ENCODE data around the gene TJAP1.
"Not testable (repeated sequence)": the region's sequence is repeated elsewhere in the genome, so short reads cannot be mapped to it uniquely, and the experiment has no call there.

TJAP1 gene

GRCh38 chr6:43453831-43454230 lies 23.5 kb upstream of the TJAP1 start:
- no peak for TF ChIP-seq CTCF (conservative IDR thresholded peaks at IDR 0.05; ENCODE audit: low read depth, low read length)
- H3K4me3 ChIP-seq (ENCODE audit: low read length) = no peak overlapping the region
- no peak for DNase-seq (ENCODE audit: low read depth)

- peak overlapping the region; percentile 42 for H3K4me3 ChIP-seq (ENCODE audit: low read length)
- TF ChIP-seq CTCF (conservative IDR thresholded peaks at IDR 0.05; ENCODE audit: low read depth, low read length) = peak; percentile 96
- DNase-seq (ENCODE audit: low read depth) = no peak
Observed at GRCh38 chr6:43454290-43454695, 23.1 kb upstream of the TJAP1 start.

- TF ChIP-seq CTCF (conservative IDR thresholded peaks at IDR 0.05; ENCODE audit: low read depth, low read length) = no peak
- DNase-seq (ENCODE audit: low read depth) = peak; percentile 25
- H3K4me3 ChIP-seq (ENCODE audit: low read length) = peak overlapping the region; percentile 42
Observed at GRCh38 chr6:43454696-43455530, 22.5 kb upstream of the TJAP1 start.

- no peak for DNase-seq (ENCODE audit: low read depth)
- TF ChIP-seq CTCF (conservative IDR thresholded peaks at IDR 0.05; ENCODE audit: low read depth, low read length) = no peak
- peak within 1 kb of the TSS; percentile 42 for H3K4me3 ChIP-seq (ENCODE audit: low read length)
Observed at GRCh38 chr6:43455531-43456428, 21.6 kb upstream of the TJAP1 start, which contains the start of gene DLK2. DLK2 (minus strand) TSS chr6:43455548; CDS start chr6:43454825, 723 bp downstream.

GRCh38 chr6:43457643-43458042 lies 19.7 kb upstream of the TJAP1 start:
- H3K4me3 ChIP-seq (ENCODE audit: low read length) = no peak overlapping the region
- no peak for DNase-seq (ENCODE audit: low read depth)
- TF ChIP-seq CTCF (conservative IDR thresholded peaks at IDR 0.05; ENCODE audit: low read depth, low read length) = no peak

- DNase-seq (ENCODE audit: low read depth); H3K4me3 ChIP-seq (ENCODE audit: low read length): not testable (repeated sequence)
Observed at GRCh38 chr6:43458154-43458553, 19.2 kb upstream of the TJAP1 start.

GRCh38 chr6:43459535-43459934 lies 17.8 kb upstream of the TJAP1 start:
- no peak for DNase-seq (ENCODE audit: low read depth)
- no peak overlapping the region for H3K4me3 ChIP-seq (ENCODE audit: low read length)
- no peak for TF ChIP-seq CTCF (conservative IDR thresholded peaks at IDR 0.05; ENCODE audit: low read depth, low read length)

Measured in retinal pigment epithelial cell (primary cell).